H9 (cell line): ENCODE measurements around the gene PLCL1. TPM values are rescaled to one million over a fixed set of nuclear protein-coding genes. Genes with fewer than 3 reads are reported as not detected.

Experiments used
- DNase-seq: peaks from one replicate; pipeline ENCODE4 v3.0.0-alpha.2; 2017
- H2AFZ ChIP-seq: one replicate; pipeline ENCODE4 v1.6.1; 2013; ENCODE audit warnings: mild to moderate bottlenecking, low read length, control low read depth, moderate library complexity
- H2AK5ac ChIP-seq: 2 replicates; pipeline ENCODE4 v1.6.1; 2013; ENCODE audit warnings: low read length, control low read depth, mixed read lengths; ENCODE audit not compliant: insufficient read length
- H2BK120ac ChIP-seq: one replicate; pipeline ENCODE4 v1.6.1; 2013; ENCODE audit warnings: low read depth, mild to moderate bottlenecking, low read length, control low read depth, inconsistent platforms; ENCODE audit not compliant: poor library complexity, severe bottlenecking
- H2BK12ac ChIP-seq: 2 replicates; pipeline ENCODE4 v1.6.1; 2013; ENCODE audit warnings: low read length, control low read depth, mixed read lengths, low read depth; ENCODE audit not compliant: insufficient read length
- H2BK15ac ChIP-seq: 2 replicates; pipeline ENCODE4 v1.6.1; 2013; ENCODE audit warnings: low read depth, low read length, control low read depth
- H2BK20ac ChIP-seq: one replicate; pipeline ENCODE4 v1.6.1; 2013; ENCODE audit warnings: low read depth, mild to moderate bottlenecking, low read length, control low read depth, inconsistent platforms; ENCODE audit not compliant: poor library complexity, severe bottlenecking
- H2BK5ac ChIP-seq: 2 replicates; pipeline ENCODE4 v1.6.1; 2013; ENCODE audit warnings: low read length, control low read depth, mixed read lengths; ENCODE audit not compliant: insufficient read length
- H3K14ac ChIP-seq: 2 replicates; pipeline ENCODE4 v1.6.1; 2013; ENCODE audit warnings: low read length, control low read depth; ENCODE audit not compliant: insufficient read depth
- H3K18ac ChIP-seq: 2 replicates; pipeline ENCODE4 v1.6.1; 2013; ENCODE audit warnings: low read depth, mild to moderate bottlenecking, mixed read lengths, low read length, control low read depth; ENCODE audit not compliant: insufficient read length
- H3K23ac ChIP-seq: 2 replicates; pipeline ENCODE4 v1.6.1; 2013; ENCODE audit warnings: low read length, control low read depth, mixed read lengths, low read depth; ENCODE audit not compliant: insufficient read length
- H3K23me2 ChIP-seq: 2 replicates; pipeline ENCODE4 v1.6.1; 2013; ENCODE audit warnings: low read depth, mild to moderate bottlenecking, mixed read lengths, low read length, control low read depth; ENCODE audit not compliant: insufficient read length, poor library complexity, severe bottlenecking
- H3K27ac ChIP-seq: 2 replicates; pipeline ENCODE4 v1.5.1; 2013; ENCODE audit warnings: low read length, control low read depth, mixed read lengths, low read depth; ENCODE audit not compliant: insufficient read length
- H3K27me3 ChIP-seq: 2 replicates; pipeline ENCODE4 v1.6.1; 2013; ENCODE audit warnings: low read length, control low read depth, inconsistent platforms; ENCODE audit not compliant: insufficient read depth
- H3K4ac ChIP-seq: 2 replicates; pipeline ENCODE4 v1.6.1; 2013; ENCODE audit warnings: low read depth, mild to moderate bottlenecking, control low read depth, inconsistent platforms, low read length, moderate library complexity
- H3K4me1 ChIP-seq: 2 replicates; pipeline ENCODE4 v1.6.1; 2013; ENCODE audit warnings: low read length, control low read depth, inconsistent platforms; ENCODE audit not compliant: insufficient read depth
- H3K4me2 ChIP-seq: 2 replicates; pipeline ENCODE4 v1.6.1; 2013; ENCODE audit warnings: low read length, control low read depth, mixed read lengths; ENCODE audit not compliant: insufficient read length, insufficient read depth
- H3K56ac ChIP-seq: 2 replicates; pipeline ENCODE4 v1.6.1; 2013; ENCODE audit warnings: low read depth, mild to moderate bottlenecking, mixed read lengths, low read length, control low read depth; ENCODE audit not compliant: insufficient read length
- H3K79me1 ChIP-seq: 2 replicates; pipeline ENCODE4 v1.6.1; 2013; ENCODE audit warnings: low read depth, mild to moderate bottlenecking, moderate library complexity, low read length, control low read depth, inconsistent platforms; ENCODE audit not compliant: insufficient read depth, poor library complexity, severe bottlenecking
- H3K79me2 ChIP-seq: 2 replicates; pipeline ENCODE4 v1.6.1; 2013; ENCODE audit warnings: low read length, control low read depth, inconsistent platforms; ENCODE audit not compliant: insufficient read depth
- H3K9ac ChIP-seq: 2 replicates; pipeline ENCODE4 v1.6.1; 2013; ENCODE audit warnings: low read length, control low read depth, mixed read lengths; ENCODE audit not compliant: insufficient read length; ENCODE audit errors: extremely low read depth
- H3K9me3 ChIP-seq: one replicate; pipeline ENCODE4 v1.6.1; 2013; ENCODE audit warnings: low read depth, low read length, inconsistent platforms; ENCODE audit not compliant: control insufficient read depth
- H3T11ph ChIP-seq: one replicate; pipeline ENCODE4 v1.6.1; 2013; ENCODE audit warnings: mild to moderate bottlenecking, low read length, control low read depth, inconsistent platforms
- H4K20me1 ChIP-seq: one replicate; pipeline ENCODE4 v1.6.1; 2013; ENCODE audit not compliant: control insufficient read depth, insufficient read length, insufficient read depth
- H4K5ac ChIP-seq: 2 replicates; pipeline ENCODE4 v1.6.1; 2013; ENCODE audit warnings: low read depth, mild to moderate bottlenecking, mixed read lengths, low read length, control low read depth; ENCODE audit not compliant: insufficient read length
- H4K8ac ChIP-seq: replicated peaks from 2 replicates; pipeline ENCODE4 v1.6.1; 2013; ENCODE audit warnings: low read length, control low read depth, mixed read lengths, low read depth; ENCODE audit not compliant: insufficient read length
- H4K91ac ChIP-seq: 2 replicates; pipeline ENCODE4 v1.6.1; 2013; ENCODE audit warnings: low read depth, mild to moderate bottlenecking, moderate library complexity, mixed read lengths, low read length, control low read depth; ENCODE audit not compliant: insufficient read length
- H3K27ac Mint-ChIP-seq, 3 experiments: 2 replicates in 2 of 3; 3 replicates in 1 of 3; pipeline ENCODE4 v1.8.0; 2020 to 2021; ENCODE audit warnings: mixed read lengths in 3 of 3, mild to moderate bottlenecking in 1 of 3, moderate library complexity in 1 of 3
- H3K27me3 Mint-ChIP-seq: 2 replicates; pipeline ENCODE4 v1.8.0; 2021; ENCODE audit warnings: low read depth, mild to moderate bottlenecking, moderate library complexity, mixed read lengths
- H3K36me3 Mint-ChIP-seq, 3 experiments: 2 replicates in 2 of 3; 3 replicates in 1 of 3; pipeline ENCODE4 v1.8.0; 2020 to 2021; ENCODE audit warnings: low read depth in 3 of 3, mixed read lengths in 3 of 3; ENCODE audit not compliant: insufficient read depth in 1 of 3
- H3K4me1 Mint-ChIP-seq, 2 experiments: 2 replicates each; pipeline ENCODE4 v1.8.0; 2020; ENCODE audit warnings: mixed read lengths in 2 of 2
- H3K4me3 Mint-ChIP-seq, 2 experiments: 2 replicates in 1 of 2; 3 replicates in 1 of 2; pipeline ENCODE4 v1.8.0; 2020 to 2021; ENCODE audit warnings: mild to moderate bottlenecking in 2 of 2, mixed read lengths in 2 of 2, moderate library complexity in 1 of 2
- H3K9me3 Mint-ChIP-seq, 2 experiments: 2 replicates in 1 of 2; 3 replicates in 1 of 2; pipeline ENCODE4 v1.8.0; 2020; ENCODE audit warnings: mild to moderate bottlenecking in 2 of 2, mixed read lengths in 2 of 2, moderate library complexity in 1 of 2
- CTCF ChIP-seq: fragments of 200-600 bp; sonication (generic); conservative IDR thresholded peaks from 3 replicates; pipeline ENCODE4 v1.8.0; 2021; ENCODE audit warnings: antibody characterized with exemption, mild to moderate bottlenecking
- total RNA-seq: library from RNA; stranded (reverse); gene quantifications from 2 replicates; pipeline ENCODE4 v1.2.1, GENCODE V29; 2021

The PLCL1 gene
- total RNA-seq, 1 experiment from 2014 or later: 0.04 TPM

GRCh38 chr2:197965756-197966155, 161.4 kb downstream of the PLCL1 start:
- Histone ChIP-seq H3K9ac (no peak overlapping the region), H3K4me1 (no peaks in the 10 kb centered on the region), H3K27me3 (no peaks in the 10 kb centered on the region), H3T11ph (no peak overlapping the region), H3K18ac (no peak overlapping the region), H4K91ac (no peak overlapping the region), H3K9me3 (no peaks in the 10 kb centered on the region), H3K23ac (no peak overlapping the region), H3K14ac (no peak overlapping the region), H4K8ac (no peak overlapping the region), H2AFZ (no peak overlapping the region), H3K4me2 (no peak overlapping the region), H3K79me1 (no peaks in the 10 kb centered on the region), H2BK12ac (no peak overlapping the region), H4K5ac (no peak overlapping the region), H3K56ac (no peak overlapping the region), H3K23me2 (no peaks in the 10 kb centered on the region), H2BK20ac (no peak overlapping the region), H3K27ac (no peak overlapping the region), H3K79me2 (no peaks in the 10 kb centered on the region), H2BK120ac (no peak overlapping the region), H2BK15ac (no peak overlapping the region), H4K20me1 (no peaks in the 10 kb centered on the region), H3K4ac (no peak overlapping the region), H2BK5ac (no peak overlapping the region), H2AK5ac (no peak overlapping the region)
- Mint-ChIP-seq H3K4me1 (no peaks in the 10 kb centered on the region), H3K36me3 (no peaks in the 10 kb centered on the region; a peak in 1 of 7 replicates), H3K4me3 (no peak overlapping the region), H3K27me3 (no peaks in the 10 kb centered on the region), H3K9me3 (peaks cover 9% of the 10 kb centered on the region in 2 experiments; a peak in 3 of 5 replicates), H3K27ac (peak overlapping the region in 1 of 3 experiments; percentile 9; a peak in 1 of 7 replicates)
- TF ChIP-seq CTCF: no peak
- DNase-seq: no peak
